Gastrocnemius medialis (tissue), 4 donors: Measurements from ENCODE around the gene CCHCR1. TPM values are rescaled to one million over a fixed set of nuclear protein-coding genes. Genes with fewer than 3 reads are reported as not detected.

ENCODE experiments used
- ATAC-seq, 2 donors: fragments of 150-250 bp; one replicate each; pipeline ENCODE4 v1.9.1; 2016
- DNase-seq, 2 donors: peaks; one replicate each; pipeline ENCODE4 v3.0.0-alpha.2; 2019
- H3K27ac ChIP-seq, 4 donors: fragments of 200-600 bp; sonication (generic); 1 replicate in 1 of 4; 2 replicates in 3 of 4; pipeline ENCODE4 v1.5.1; 2016 to 2018; ENCODE audit warnings: mild to moderate bottlenecking in 2 of 4, moderate library complexity in 1 of 4
- H3K27me3 ChIP-seq, 3 donors: fragments of 200-600 bp; sonication (generic) in 2 of 3; 1 replicate in 1 of 3; 2 replicates in 2 of 3; pipeline versions ENCODE4 v1.5.1 to v1.6.0; 2016 to 2019; ENCODE audit warnings: mild to moderate bottlenecking in 1 of 3, moderate library complexity in 1 of 3
- H3K36me3 ChIP-seq, 2 donors: fragments of 200-600 bp; sonication (generic) in 1 of 2; one replicate each; pipeline ENCODE4 v1.5.1; 2017 to 2018
- H3K4me1 ChIP-seq, 2 donors: fragments of 200-600 bp; sonication (generic) in 1 of 2; one replicate each; pipeline ENCODE4 v1.5.1; 2016 to 2017; ENCODE audit warnings: mild to moderate bottlenecking in 2 of 2
- H3K4me3 ChIP-seq, 4 donors: fragments of 200-600 bp; sonication (generic) in 3 of 4; 1 replicate in 1 of 4; 2 replicates in 3 of 4; pipeline ENCODE4 v1.5.1; 2016 to 2019; ENCODE audit warnings: mild to moderate bottlenecking in 2 of 4
- H3K9me3 ChIP-seq, 3 donors: fragments of 200-600 bp; sonication (generic) in 2 of 3; 1 replicate in 1 of 3; 2 replicates in 2 of 3; pipeline ENCODE4 v1.5.1; 2016 to 2019
- CTCF ChIP-seq, 5 experiments: fragments of 450-650 bp in 3 of 5; fragments of 200-600 bp in 2 of 5; sonication (generic) in 2 of 5; IDR thresholded peaks in 4 of 5; conservative IDR thresholded peaks in 1 of 5; 1 replicate in 4 of 5; 2 replicates in 1 of 5; pipeline ENCODE4 v1.5.1; 2016 to 2019; ENCODE audit warnings: antibody characterized with exemption in 5 of 5, mild to moderate bottlenecking in 3 of 5, moderate library complexity in 3 of 5
- POLR2A ChIP-seq, 2 donors: fragments of 450-650 bp; IDR thresholded peaks; one replicate each; pipeline ENCODE4 v1.6.1; 2017; ENCODE audit warnings: antibody characterized with exemption in 2 of 2, mild to moderate bottlenecking in 2 of 2, moderate library complexity in 2 of 2
- in situ Hi-C, 4 donors: fragments of 200-750 bp; cut with MboI; loops; one replicate each; pipeline versions ENCODE4 v1.15.0 to v1.8.0; 2017; ENCODE audit warnings: low sequenced_read_pairs in 4 of 4
- intact Hi-C: fragments of 100-400 bp; cut with DNase I; formaldehyde crosslinking; loops from one replicate; pipeline ENCODE4 v1.15.1; 2023; ENCODE audit warnings: low total_unique reads
- total RNA-seq, 4 donors: library from RNA; depleted of rRNA; stranded (reverse); fragments of >200 nt; gene quantifications; one replicate each; pipeline versions ENCODE4 v1.1.0 to v1.2.3, GENCODE V29; 2016

CCHCR1 gene
- total RNA-seq, 4 donors from 2014 or later, result 4.9 to 34.3 (median 7.7) TPM

GRCh38 chr6:31144296-31144969 lies 13.2 kb downstream of the CCHCR1 start:
- ATAC-seq, result no peak
- Histone ChIP-seq H3K9me3 (no peaks in the 10 kb centered on the region), H3K4me3 (no peak overlapping the region), H3K4me1 (no peaks in the 10 kb centered on the region), H3K27me3 (no peaks in the 10 kb centered on the region), H3K36me3 (peaks cover 0 to 19% of the 10 kb centered on the region in 2 donors), H3K27ac (no peak overlapping the region)
- no peak for DNase-seq
- intact Hi-C loops (no loop called here), in situ Hi-C loops (no loop called here)
- TF ChIP-seq POLR2A (IDR thresholded peaks at IDR 0.05) (no peak), CTCF (IDR thresholded peaks at IDR 0.05 in 4 of 5, conservative IDR thresholded peaks at IDR 0.05 in 1 of 5) (no peak)

GRCh38 chr6:31143148-31143547 lies 14.5 kb downstream of the CCHCR1 start:
- no peak overlapping the region for H3K4me3 ChIP-seq
- intact Hi-C loops, result no loop called here

GRCh38 chr6:31142361-31142761 lies 15.2 kb downstream of the CCHCR1 start:
- H3K27me3 ChIP-seq, result no peaks in the 10 kb centered on the region
- TF ChIP-seq POLR2A (IDR thresholded peaks at IDR 0.05), result no peak
- H3K27ac ChIP-seq, result no peak overlapping the region
- peaks cover 0 to 13% of the 10 kb centered on the region in 2 donors for H3K36me3 ChIP-seq
- DNase-seq (no peak), ATAC-seq (peak in 1 of 2 donors; percentile 16)
- H3K4me3 ChIP-seq, result no peak overlapping the region
- in situ Hi-C loops, result no loop called here
- intact Hi-C loops, result no loop called here
- no peaks in the 10 kb centered on the region for H3K4me1 ChIP-seq
- no peaks in the 10 kb centered on the region for H3K9me3 ChIP-seq

More at GRCh38 chr6:31143148-31143547, 14.5 kb downstream of the CCHCR1 start:
- peaks cover 0 to 15% of the 10 kb centered on the region in 2 donors for H3K36me3 ChIP-seq
- in situ Hi-C loops, result no loop called here
- no peak for TF ChIP-seq CTCF (IDR thresholded peaks at IDR 0.05 in 4 of 5, conservative IDR thresholded peaks at IDR 0.05 in 1 of 5)
- H3K9me3 ChIP-seq, result no peaks in the 10 kb centered on the region
- H3K27me3 ChIP-seq, result no peaks in the 10 kb centered on the region
- H3K4me1 ChIP-seq, result no peaks in the 10 kb centered on the region
- H3K27ac ChIP-seq, result peak overlapping the region in 2 of 4 donors; percentile 12 to 35
- DNase-seq (peak in 1 of 2 donors; percentile 62), ATAC-seq (peak; percentile 48 to 60)

- no peak for DNase-seq
- ATAC-seq, result no peak
- no peak overlapping the region for H3K27ac ChIP-seq
- H3K27me3 ChIP-seq, result no peaks in the 10 kb centered on the region
- peaks cover 0 to 13% of the 10 kb centered on the region in 2 donors for H3K36me3 ChIP-seq
- no peaks in the 10 kb centered on the region for H3K9me3 ChIP-seq
- H3K4me1 ChIP-seq, result no peaks in the 10 kb centered on the region
- H3K4me3 ChIP-seq, result no peak overlapping the region
- in situ Hi-C loops (no loop called here), intact Hi-C loops (no loop called here)
- TF ChIP-seq CTCF (IDR thresholded peaks at IDR 0.05 in 4 of 5, conservative IDR thresholded peaks at IDR 0.05 in 1 of 5), result no peak
- no peak for TF ChIP-seq POLR2A (IDR thresholded peaks at IDR 0.05)
These were observed 17.0 kb downstream of the CCHCR1 start for GRCh38 chr6:31140643-31141042.

GRCh38 chr6:31139599-31139998 lies 18.0 kb downstream of the CCHCR1 start:
- intact Hi-C loops, result no loop called here

More at GRCh38 chr6:31139599-31139998, 18.0 kb downstream of the CCHCR1 start:
- Histone ChIP-seq H3K27me3 (no peaks in the 10 kb centered on the region), H3K4me3 (no peak overlapping the region), H3K9me3 (no peaks in the 10 kb centered on the region), H3K27ac (no peak overlapping the region), H3K36me3 (peaks cover 0 to 9% of the 10 kb centered on the region in 2 donors), H3K4me1 (no peaks in the 10 kb centered on the region)
- in situ Hi-C loops, result loop anchor here (5.0 to 10.0 kb wide), 6 partner anchors 48 to 305 kb away; no protein-coding TSS in a partner anchor
- TF ChIP-seq POLR2A (IDR thresholded peaks at IDR 0.05) (no peak), CTCF (IDR thresholded peaks at IDR 0.05 in 4 of 5, conservative IDR thresholded peaks at IDR 0.05 in 1 of 5) (no peak)
- DNase-seq, result no peak
- ATAC-seq, result no peak
